HCT116 (cell line): Measurements from ENCODE around the gene THBS3. TPM values are rescaled to one million over a fixed set of nuclear protein-coding genes. Genes with fewer than 3 reads are reported as not detected.
A peak's percentile ranks its signal among the peaks of the same experiment; 100 is the strongest.
"Not testable (repeated sequence)": the region's sequence is repeated elsewhere in the genome, so short reads cannot be mapped to it uniquely, and the experiment has no call there.

Experiments
- ATAC-seq: fragments of 200-7000 bp; cut with Tn5 transposase; 2 replicates; pipeline ENCODE4 v1.9.1; 2020; ENCODE audit warnings: mild to moderate bottlenecking, moderate library complexity
- BruUV-seq: library from RNA; stranded (reverse); fragments of 400-500 nt; replicated peaks from 2 replicates; lab custom pipeline; 2021; lab: Mats Ljungman, UMichigan
- CTCF ChIA-PET: fragments of 300-600 bp; sonication (Branson Sonifier 250); formaldehyde crosslinking; loops from one replicate; lab custom pipeline; 2021; ENCODE audit warnings: antibody characterized with exemption; lab: Charles Lee
- POLR2A ChIA-PET: fragments of 300-600, 350-600 bp; sonication (Branson Sonifier 250); formaldehyde crosslinking; loops from one replicate; lab custom pipeline; 2021; ENCODE audit warnings: antibody characterized with exemption; lab: Charles Lee
- RAD21 ChIA-PET, 2 experiments: fragments of 300-600 bp; sonication (Branson Sonifier 250); formaldehyde crosslinking; loops; one replicate each; lab custom pipeline; 2023; ENCODE audit warnings: low total read pairs in 2 of 2; ENCODE audit not compliant: uncharacterized antibody in 2 of 2, unreplicated experiment in 2 of 2, low non-redundant PET in 1 of 2; lab: Charles Lee
- DNase-seq: peaks from one replicate; pipeline ENCODE4 v3.0.0-alpha.2; 2010; ENCODE audit warnings: low read depth, low spot score
- H2AFZ ChIP-seq: fragments of 200-600 bp; shearing (Covaris generic), sonication (generic); 2 replicates; pipeline ENCODE4 v1.6.1; 2017; ENCODE audit warnings: low read depth, mixed run types, mixed read lengths, antibody characterized with exemption, low read length; ENCODE audit not compliant: poor library complexity, severe bottlenecking
- H3K27ac ChIP-seq: 2 replicates; pipeline ENCODE4 v1.5.1; 2012; ENCODE audit warnings: low read depth, low read length
- H3K27me3 ChIP-seq: fragments of 200-600 bp; sonication (generic); 2 replicates; pipeline ENCODE4 v1.6.1; 2016; ENCODE audit warnings: mixed run types, low read length, mixed read lengths; ENCODE audit not compliant: insufficient read depth
- H3K36me3 ChIP-seq, 2 experiments: fragments of 200-500 bp in 1 of 2; fragments of 200-600 bp in 1 of 2; sonication (Bioruptor generic) in 1 of 2; sonication (generic) in 1 of 2; 2 replicates each; pipeline versions ENCODE4 v1.5.1 to v1.6.1; 2014 to 2016; ENCODE audit warnings: low read length in 2 of 2, inconsistent platforms in 1 of 2, mixed read lengths in 1 of 2, mixed run types in 1 of 2; ENCODE audit not compliant: insufficient read depth in 2 of 2, control insufficient read depth in 1 of 2
- H3K4me1 ChIP-seq, 2 experiments: fragments of 200-600 bp in 1 of 2; sonication (generic) in 1 of 2; 2 replicates each; pipeline versions ENCODE4 v1.5.1 to v1.6.1; 2012 to 2017; ENCODE audit warnings: low read length in 2 of 2, inconsistent platforms in 1 of 2, mild to moderate bottlenecking in 1 of 2, mixed read lengths in 1 of 2, mixed run types in 1 of 2, moderate library complexity in 1 of 2; ENCODE audit not compliant: insufficient read depth in 2 of 2, control insufficient read depth in 1 of 2
- H3K4me2 ChIP-seq: fragments of 200-600 bp; sonication (generic); 2 replicates; pipeline ENCODE4 v1.6.1; 2017; ENCODE audit warnings: mixed run types, low read length, mixed read lengths
- H3K4me3 ChIP-seq, 2 experiments: fragments of 200-600 bp in 1 of 2; sonication (generic) in 1 of 2; replicated peaks in 1 of 2; 2 replicates each; pipeline ENCODE4 v1.5.1; 2011 to 2016; ENCODE audit warnings: low read length in 2 of 2, control low read depth in 1 of 2, low read depth in 1 of 2, mild to moderate bottlenecking in 1 of 2, mixed read lengths in 1 of 2, mixed run types in 1 of 2
- H3K79me2 ChIP-seq: fragments of 200-600 bp; sonication (generic); 2 replicates; pipeline ENCODE4 v1.6.1; 2017; ENCODE audit warnings: mild to moderate bottlenecking, mixed run types, low read length, moderate library complexity, mixed read lengths; ENCODE audit not compliant: insufficient read depth
- H3K9ac ChIP-seq: fragments of 200-600 bp; sonication (generic); 2 replicates; pipeline ENCODE4 v1.6.1; 2016; ENCODE audit warnings: low read length, mixed read lengths
- H3K9me2 ChIP-seq: fragments of 200-600 bp; sonication (generic), shearing (Covaris generic); 2 replicates; pipeline ENCODE4 v1.6.1; 2017; ENCODE audit warnings: mixed run types, mild to moderate bottlenecking, moderate library complexity; ENCODE audit not compliant: insufficient read depth
- H3K9me3 ChIP-seq, 2 experiments: fragments of 200-500 bp in 1 of 2; fragments of 200-600 bp in 1 of 2; sonication (Bioruptor generic) in 1 of 2; sonication (generic) in 1 of 2; 2 replicates each; pipeline ENCODE4 v1.6.1; 2014 to 2017; ENCODE audit warnings: low read length in 2 of 2, mixed read lengths in 2 of 2, inconsistent platforms in 1 of 2, low read depth in 1 of 2, mild to moderate bottlenecking in 1 of 2, mixed run types in 1 of 2, moderate library complexity in 1 of 2; ENCODE audit not compliant: control insufficient read depth in 1 of 2, insufficient read depth in 1 of 2
- H4K20me1 ChIP-seq: fragments of 200-600 bp; sonication (generic), shearing (Covaris generic); 2 replicates; pipeline ENCODE4 v1.6.1; 2017; ENCODE audit warnings: mixed run types, mild to moderate bottlenecking, moderate library complexity; ENCODE audit not compliant: insufficient read depth
- ELF1 ChIP-seq: IDR thresholded peaks from 2 replicates; pipeline ENCODE4 v1.6.1; 2012; ENCODE audit warnings: low read depth, borderline replicate concordance
- YY1 ChIP-seq: IDR thresholded peaks from 2 replicates; pipeline ENCODE4 v1.6.1; 2011; ENCODE audit warnings: low read length, low read depth, moderate library complexity, mild to moderate bottlenecking; ENCODE audit not compliant: insufficient replicate concordance; ENCODE audit errors: extremely low read depth
- intact Hi-C: fragments of 100-400 bp; cut with micrococcal nuclease; formaldehyde crosslinking; loops from 2 replicates; pipeline ENCODE4 v1.10.0; 2022
- total RNA-seq: library from RNA; stranded (reverse); gene quantifications from one replicate; pipeline ENCODE4 v1.2.1, GENCODE V29; 2021; ENCODE audit not compliant: unreplicated experiment

The THBS3 gene
- total RNA-seq, 1 experiment from 2014 or later, result 15.9 TPM

GRCh38 chr1:155220211-155220965, 12.7 kb upstream of the THBS3 start:
- ATAC-seq, H3K27ac ChIP-seq, H3K9ac ChIP-seq, POLR2A ChIA-PET, H3K36me3 ChIP-seq, H3K9me2 ChIP-seq, H3K27me3 ChIP-seq, H3K4me2 ChIP-seq, BruUV-seq, H3K9me3 ChIP-seq, H3K79me2 ChIP-seq, H4K20me1 ChIP-seq, intact Hi-C loops, DNase-seq, RAD21 ChIA-PET, H3K4me3 ChIP-seq: not testable (repeated sequence)
- Histone ChIP-seq H2AFZ (peak overlapping the region; percentile 95), H3K4me1 (peaks cover 5 to 32% of the 10 kb centered on the region in 2 experiments)
- CTCF ChIA-PET, result interaction anchor here (1.1 kb wide), 1 partner anchor 40 kb away, joined by 3 read pairs; no protein-coding TSS in a partner anchor

- peak overlapping the region; percentile 95 for H2AFZ ChIP-seq
- H3K9ac ChIP-seq, result 0 out of 2 replicates have a peak overlapping the region, but pooled peaks have one; percentile 14
- no peaks in the 10 kb centered on the region for H4K20me1 ChIP-seq
- peak overlapping the region in 1 of 2 experiments; percentile 45; a peak in 1 of 4 replicates for H3K4me3 ChIP-seq
- ChIA-PET POLR2A (interaction anchor here (0.8 to 0.9 kb wide), 2 partner anchors 13 to 26 kb away, joined by 3 to 4 read pairs; no protein-coding TSS in a partner anchor), RAD21 (no interaction called here)
- H3K27ac ChIP-seq, result peak overlapping the region; percentile 28
- H3K79me2 ChIP-seq, result no peaks in the 10 kb centered on the region
- no peaks in the 10 kb centered on the region for H3K27me3 ChIP-seq
- intact Hi-C loops, result no loop called here
- no peak for DNase-seq
- H3K9me2 ChIP-seq, result no peaks in the 10 kb centered on the region
- TF ChIP-seq ELF1 (no peak), YY1 (peak; percentile 97)
- TF ChIP-seq, all 23 proteins: peak for 1
- peak; percentile 58 for ATAC-seq
- CTCF ChIA-PET, result interaction anchor here (0.8 to 1.7 kb wide), 6 partner anchors 12 to 47 kb away, joined by 3 to 8 read pairs (median 4); partner anchors contain the start of genes KRTCAP2, MTX1 and THBS3
- Histone ChIP-seq H3K9me3 (no peaks in the 10 kb centered on the region), H3K36me3 (no peaks in the 10 kb centered on the region), H3K4me2 (peak overlapping the region; percentile 62), H3K4me1 (peaks cover 4 to 25% of the 10 kb centered on the region in 2 experiments)
- no TSS peak for BruUV-seq
Observed at GRCh38 chr1:155219592-155220031, 11.9 kb upstream of the THBS3 start.
